K562 (cell line): ENCODE measurements around the gene POLR2A.

Experiments used
- ARID1B ChIP-seq: fragments of 450-650 bp; IDR thresholded peaks from 2 replicates; pipeline ENCODE4 v1.6.1; 2016; ENCODE audit warnings: antibody characterized with exemption, mild to moderate bottlenecking, inconsistent platforms
- CTCF ChIP-seq, 3 experiments: IDR thresholded peaks in 2 of 3; conservative IDR thresholded peaks in 1 of 3; 2 replicates each; pipeline ENCODE4 v1.5.1; 2011 to 2012; ENCODE audit warnings: low read length in 3 of 3, mild to moderate bottlenecking in 3 of 3, control low read depth in 2 of 3, improper control_type of control experiment in 1 of 3, inconsistent platforms in 1 of 3, low read depth in 1 of 3, mixed read lengths in 1 of 3, moderate library complexity in 1 of 3; ENCODE audit not compliant: insufficient read depth in 2 of 3
- EHMT2 ChIP-seq: fragments of 450-650 bp; IDR thresholded peaks from 2 replicates; pipeline ENCODE4 v1.6.1; 2018; ENCODE audit warnings: antibody characterized with exemption
- EP300 ChIP-seq: IDR thresholded peaks from 2 replicates; pipeline ENCODE4 v1.6.1; 2012; ENCODE audit warnings: low read length, improper control_type of control experiment
- FOXM1 ChIP-seq, 2 experiments: fragments of 450-650 bp in 1 of 2; sonication (generic) in 1 of 2; formaldehyde crosslinking in 1 of 2; IDR thresholded peaks; 2 replicates each; pipeline versions ENCODE4 v1.6.1 to v1.9.0; 2017 to 2022; ENCODE audit warnings: low read depth in 2 of 2, mild to moderate bottlenecking in 2 of 2, missing genetic modification reagents in 1 of 2, moderate library complexity in 1 of 2
- GABPA ChIP-seq: fragments of 200-800 bp; sonication (Bioruptor generic); conservative IDR thresholded peaks from 2 replicates; pipeline ENCODE4 v1.6.1; 2016; ENCODE audit warnings: low read depth, missing genetic modification characterization, missing compliant biosample characterization
- MCM2 ChIP-seq: fragments of 450-650 bp; IDR thresholded peaks from 2 replicates; pipeline ENCODE4 v1.6.1; 2017; ENCODE audit warnings: low read depth, mild to moderate bottlenecking
- NCOR1 ChIP-seq: fragments of 450-650 bp; IDR thresholded peaks from 2 replicates; pipeline ENCODE4 v1.6.1; 2016; ENCODE audit warnings: mild to moderate bottlenecking, moderate library complexity
- REST ChIP-seq, 2 experiments: fragments of 450-650 bp; formaldehyde crosslinking in 1 of 2; IDR thresholded peaks; 2 replicates each; pipeline versions ENCODE4 v1.4.0 to v1.6.1; 2014 to 2020; ENCODE audit warnings: mild to moderate bottlenecking in 2 of 2, borderline replicate concordance in 1 of 2, low read depth in 1 of 2
- SMC3 ChIP-seq: conservative IDR thresholded peaks from 2 replicates; pipeline ENCODE4 v1.6.1; 2011; ENCODE audit warnings: low read depth, low read length, improper control_type of control experiment; ENCODE audit not compliant: insufficient read depth
- ZKSCAN3 ChIP-seq: fragments of 250-450 bp; sonication (Bioruptor Pico); IDR thresholded peaks from 2 replicates; pipeline ENCODE4 v1.4.0; 2020
- ZNF407 ChIP-seq: fragments of 450-650 bp; IDR thresholded peaks from 2 replicates; pipeline ENCODE4 v1.6.1; 2016; ENCODE audit warnings: low read depth
- ZNF586 ChIP-seq: fragments of 450-650 bp; formaldehyde crosslinking; conservative IDR thresholded peaks from 2 replicates; pipeline ENCODE4 v1.4.0; 2020; ENCODE audit warnings: mild to moderate bottlenecking, moderate library complexity

GRCh38 chr17:7486181-7486580 lies 2.0 kb downstream of the POLR2A start:
- TF ChIP-seq ARID1B (no peak), NCOR1 (no peak), ZNF407 (no peak), GABPA (tag) (no peak), MCM2 (no peak), ZKSCAN3 (no peak), EHMT2 (no peak), REST (IDR thresholded peaks at IDR 0.05; ENCODE audit: borderline replicate concordance) (no peak), REST (CRISPR knock-in tag; IDR thresholded peaks at IDR 0.05; ENCODE audit: low read depth) (no peak), SMC3 (no peak), FOXM1 (IDR thresholded peaks at IDR 0.05; ENCODE audit: low read depth) (no peak), FOXM1 (CRISPR knock-in tag; IDR thresholded peaks at IDR 0.05; ENCODE audit: low read depth) (no peak), EP300 (no peak), CTCF (IDR thresholded peaks at IDR 0.05 in 2 of 3, conservative IDR thresholded peaks at IDR 0.05 in 1 of 3; ENCODE audit: insufficient read depth in 2 of 3, low read depth in 1 of 3, low read length in 3 of 3) (no peak), ZNF586 (CRISPR knock-in tag) (no peak)
